HepG2 (cell line): ENCODE measurements around the gene SOX12. TPM values are rescaled to one million over a fixed set of nuclear protein-coding genes. Genes with fewer than 3 reads are reported as not detected.

ENCODE experiments used
- ATAC-seq: fragments of 200-7000 bp; cut with Tn5 transposase; 3 replicates; pipeline ENCODE4 v1.9.1; 2020; ENCODE audit warnings: mild to moderate bottlenecking, moderate library complexity
- BruUV-seq: library from RNA; stranded (reverse); fragments of 400-500 nt; replicated peaks from 2 replicates; lab custom pipeline; 2021; lab: Mats Ljungman, UMichigan
- CTCF ChIA-PET: fragments of 300-600 bp; formaldehyde crosslinking; extraction: SDS; loops from one replicate; lab custom pipeline; 2021; ENCODE audit warnings: low total read pairs, inconsistent platforms, low intra/inter-chr PET ratio; lab: Yijun Ruan, JAX
- POLR2A ChIA-PET: fragments of 350-600 bp; sonication (Branson Sonifier 250); formaldehyde crosslinking; loops from one replicate; lab custom pipeline; 2020; ENCODE audit warnings: antibody characterized with exemption, inconsistent platforms; lab: Yijun Ruan, JAX
- DNase-seq: peaks from one replicate; pipeline ENCODE4 v3.0.0-alpha.2; 2015; ENCODE audit warnings: low spot score
- FAIRE-seq: peaks from 3 replicates; lab custom pipeline; 2011; peaks lifted over from hg19 to GRCh38; lab: Jason Lieb, UNC
- H2AFZ ChIP-seq: one replicate; pipeline ENCODE4 v1.6.1; 2011; ENCODE audit warnings: low read length, inconsistent platforms
- H3K27ac ChIP-seq: fragments of 300-600 bp; 3 replicates; pipeline ENCODE4 v1.8.0; 2011; ENCODE audit warnings: mixed run types, mild to moderate bottlenecking, mixed read lengths, low read length, inconsistent platforms; ENCODE audit not compliant: insufficient read depth; ENCODE audit errors: extremely low read length
- H3K27me3 ChIP-seq, 2 experiments: fragments of 200-600 bp in 1 of 2; 2 replicates in 1 of 2; 3 replicates in 1 of 2; pipeline versions ENCODE4 v1.6.0 to v1.8.0; 2011; ENCODE audit warnings: low read length in 2 of 2, mild to moderate bottlenecking in 2 of 2, moderate library complexity in 2 of 2, inconsistent platforms in 1 of 2; ENCODE audit not compliant: insufficient read depth in 2 of 2, control insufficient read depth in 1 of 2
- H3K36me3 ChIP-seq, 2 experiments: fragments of 200-600 bp in 1 of 2; replicated peaks in 1 of 2; 2 replicates in 1 of 2; 3 replicates in 1 of 2; pipeline versions ENCODE4 v1.5.1 to v1.8.0; 2011; ENCODE audit warnings: low read length in 2 of 2, inconsistent platforms in 1 of 2; ENCODE audit not compliant: insufficient read depth in 2 of 2, control insufficient read depth in 1 of 2
- H3K4me1 ChIP-seq: 2 replicates; pipeline ENCODE4 v1.5.1; 2012; ENCODE audit warnings: low read length, inconsistent platforms; ENCODE audit not compliant: insufficient read depth
- H3K4me2 ChIP-seq: 2 replicates; pipeline ENCODE4 v1.6.0; 2011; ENCODE audit warnings: low read depth, low read length, inconsistent platforms
- H3K4me3 ChIP-seq, 3 experiments: fragments of 200-600 bp in 1 of 3; sonication (generic), shearing (Covaris generic) in 1 of 3; replicated peaks in 1 of 3; 2 replicates each; pipeline ENCODE4 v1.5.1; 2011 to 2016; ENCODE audit warnings: low read length in 3 of 3, inconsistent platforms in 2 of 3, low read depth in 2 of 3, mild to moderate bottlenecking in 2 of 3, control low read depth in 1 of 3, mixed read lengths in 1 of 3; ENCODE audit not compliant: insufficient read depth in 1 of 3
- H3K79me2 ChIP-seq: one replicate; pipeline ENCODE4 v1.6.1; 2011; ENCODE audit warnings: low read length, inconsistent platforms; ENCODE audit not compliant: insufficient read depth
- H3K9ac ChIP-seq: 2 replicates; pipeline ENCODE4 v1.6.0; 2011; ENCODE audit warnings: mild to moderate bottlenecking, low read depth, low read length, inconsistent platforms; ENCODE audit not compliant: insufficient read depth
- H3K9me3 ChIP-seq: 2 replicates; pipeline ENCODE4 v1.5.1; 2012; ENCODE audit warnings: mild to moderate bottlenecking, low read length
- H4K20me1 ChIP-seq: 2 replicates; pipeline ENCODE4 v1.6.0; 2011; ENCODE audit warnings: inconsistent platforms, mild to moderate bottlenecking, low read length, moderate library complexity; ENCODE audit not compliant: insufficient read depth
- ADNP ChIP-seq: sonication (generic); formaldehyde crosslinking; IDR thresholded peaks from 2 replicates; pipeline ENCODE4 v1.4.0; 2020; ENCODE audit warnings: missing genetic modification reagents
- AKAP8 ChIP-seq: sonication (generic); formaldehyde crosslinking; IDR thresholded peaks from 2 replicates; pipeline ENCODE4 v1.5.1; 2020; ENCODE audit warnings: mild to moderate bottlenecking, missing genetic modification reagents
- EHMT2 ChIP-seq: fragments of 200-600 bp; sonication (generic); IDR thresholded peaks from 2 replicates; pipeline ENCODE4 v1.7.0; 2017; ENCODE audit warnings: antibody characterized with exemption, low read depth, low read length, borderline replicate concordance
- HNRNPL ChIP-seq: fragments of 200-400 bp; formaldehyde crosslinking; IDR thresholded peaks from 2 replicates; pipeline ENCODE4 v1.6.1; 2017; ENCODE audit warnings: mild to moderate bottlenecking, low read depth, low read length
- MTF2 ChIP-seq: sonication (generic); formaldehyde crosslinking; IDR thresholded peaks from 2 replicates; pipeline ENCODE4 v1.5.0; 2020; ENCODE audit warnings: missing genetic modification reagents, borderline replicate concordance
- PRDM15 ChIP-seq: sonication (generic); formaldehyde crosslinking; IDR thresholded peaks from 2 replicates; pipeline ENCODE4 v1.4.0; 2020; ENCODE audit warnings: missing genetic modification reagents
- SNAPC2 ChIP-seq: sonication (generic); formaldehyde crosslinking; IDR thresholded peaks from 2 replicates; pipeline ENCODE4 v1.8.1; 2022; ENCODE audit warnings: mild to moderate bottlenecking, missing genetic modification reagents
- SRSF1 ChIP-seq: fragments of 200-400 bp; formaldehyde crosslinking; optimal IDR thresholded peaks from 2 replicates; pipeline ENCODE3; 2017; ENCODE audit warnings: mild to moderate bottlenecking, low read depth, low read length, moderate library complexity
- TMF1 ChIP-seq: sonication (generic); formaldehyde crosslinking; IDR thresholded peaks from 2 replicates; pipeline ENCODE4 v1.8.1; 2022; ENCODE audit warnings: low read depth, missing genetic modification reagents
- ZKSCAN1 ChIP-seq: fragments of 150-350 bp; IDR thresholded peaks from 2 replicates; pipeline ENCODE4 v1.6.1; 2014; ENCODE audit warnings: low read length
- ZNF333 ChIP-seq: sonication (generic); formaldehyde crosslinking; IDR thresholded peaks from 2 replicates; pipeline ENCODE4 v1.4.0; 2020; ENCODE audit warnings: mild to moderate bottlenecking, missing genetic modification reagents, borderline replicate concordance
- ZNF549 ChIP-seq: sonication (generic); formaldehyde crosslinking; IDR thresholded peaks from 2 replicates; pipeline ENCODE4 v1.5.0; 2020; ENCODE audit warnings: missing genetic modification reagents
- ZNF607 ChIP-seq: sonication (generic); formaldehyde crosslinking; IDR thresholded peaks from 2 replicates; pipeline ENCODE4 v1.5.1; 2020; ENCODE audit warnings: missing genetic modification reagents, mild to moderate bottlenecking, borderline replicate concordance
- ZNF768 ChIP-seq: sonication (generic); formaldehyde crosslinking; IDR thresholded peaks from 2 replicates; pipeline ENCODE4 v1.4.0; 2020; ENCODE audit warnings: missing genetic modification reagents
- ZNF790 ChIP-seq: sonication (generic); formaldehyde crosslinking; IDR thresholded peaks from 2 replicates; pipeline ENCODE4 v1.8.0; 2022; ENCODE audit warnings: missing genetic modification reagents, mild to moderate bottlenecking, borderline replicate concordance
- WGBS: methylation state at CpG from one replicate; pipeline ENCODE4 v1.1.6; 2017; ENCODE audit warnings: low lambda C conversion rate; 5-methylcytosine and 5-hydroxymethylcytosine counted together
- in situ Hi-C: cut with HindIII; loops from 2 replicates; pipeline ENCODE4 v1.10.0; 2017; ENCODE audit warnings: low pct_unique_long_range_greater_than_20kb; ENCODE audit not compliant: extremely low pct_ligation_motif_present
- intact Hi-C: fragments of 100-400 bp; cut with micrococcal nuclease; formaldehyde crosslinking; loops from one replicate; pipeline ENCODE4 v1.10.0; 2022; ENCODE audit not compliant: unreplicated experiment
- polyA plus RNA-seq, 8 experiments: library from polyadenylated mRNA; depleted of rRNA in 3 of 8; stranded (reverse) in 7 of 8; unstranded in 1 of 8; fragments of >200 nt; fragmentation: Illumina TruSeq in 4 of 8; extraction: Trizol in 4 of 8; gene quantifications; 2 replicates each; pipeline versions ENCODE4 v1.2.1 to v1.2.3, GENCODE V29; 2011 to 2016; ENCODE audit warnings: low read depth in 4 of 8, missing spikeins in 1 of 8, mixed read lengths in 1 of 8; ENCODE audit not compliant: insufficient read depth in 1 of 8
- total RNA-seq, 5 experiments: library from RNA; depleted of rRNA; stranded (reverse); fragments of >200 nt; fragmentation: Illumina TruSeq; extraction: Trizol; gene quantifications; 2 replicates each; pipeline ENCODE4 v1.2.3, GENCODE V29; 2016; ENCODE audit warnings: low read depth in 1 of 5
- TF ChIP-seq, protein P1 (sequence below): sonication (generic); formaldehyde crosslinking; IDR thresholded peaks from 2 replicates; pipeline ENCODE4 v1.9.0; 2022; ENCODE audit warnings: low read depth, missing genetic modification reagents
- TF ChIP-seq, protein P2 (sequence below): sonication (generic); formaldehyde crosslinking; IDR thresholded peaks from 2 replicates; pipeline ENCODE4 v1.5.0; 2020; ENCODE audit warnings: mild to moderate bottlenecking, missing genetic modification reagents, moderate library complexity

The SOX12 gene
- total and polyA plus RNA-seq, 2 of the 13 experiments (the other 11 are each of a cell fraction or from before 2014, with no cell fraction given) = 10.0 to 18.7 TPM

DNA sequence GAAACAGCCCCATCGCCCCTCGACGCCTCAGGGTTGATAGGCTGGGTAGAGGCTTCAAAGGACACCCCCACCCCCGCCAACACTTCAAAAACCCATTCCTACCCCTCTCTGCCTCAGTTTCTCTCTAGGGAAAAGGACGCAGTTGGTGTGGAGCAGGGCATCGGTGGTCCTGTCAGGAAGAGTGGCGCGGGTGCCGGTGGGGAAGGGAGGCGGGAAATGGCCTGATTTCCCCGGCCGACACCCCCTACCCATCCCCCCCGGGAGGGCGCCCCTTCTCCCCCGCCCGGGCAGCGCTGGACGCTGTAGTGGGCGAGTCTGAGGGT, 21.9 kb downstream of the SOX12 start:
- Histone ChIP-seq H3K4me2 (peak overlapping the region; percentile 93), H4K20me1 (no peaks in the 10 kb centered on the region), H3K27ac (peak overlapping the region; percentile 81), H3K9ac (peak overlapping the region; percentile 77), H3K79me2 (peaks cover 10% of the 10 kb centered on the region), H3K27me3 (no peaks in the 10 kb centered on the region), H3K9me3 (no peaks in the 10 kb centered on the region), H3K4me3 (peak overlapping the region; percentile 63 to 88 (median 87)), H2AFZ (no peak overlapping the region), H3K36me3 (peaks cover 4 to 15% of the 10 kb centered on the region in 2 experiments; a peak in 3 of 5 replicates), H3K4me1 (peaks cover 34% of the 10 kb centered on the region)
- in situ Hi-C loops = no loop called here
- CTCF ChIA-PET = no interaction called here
- WGBS = 0% methylated on average over 19 of the region's 19 CpGs
- POLR2A ChIA-PET = interaction anchor here (0.9 to 5.9 kb wide), 42 partner anchors 9 to 328 kb away, joined by 3 to 107 read pairs (median 7); partner anchors contain the start of genes CSNK2A1, RBCK1, SCRT2 and SOX12
- TSS peak; percentile 51 for BruUV-seq
- no peak for DNase-seq
- no peak; the same call in 2 of the 3 replicates for ATAC-seq
- FAIRE-seq = no peak
- intact Hi-C loops = loop anchor here (2.0 kb wide), 1 partner anchor 16 kb away; no protein-coding TSS in a partner anchor
- TF ChIP-seq ZNF549 (CRISPR knock-in tag) (0 out of 2 replicates have a peak, but pooled peaks have one; percentile 8), AKAP8 (CRISPR knock-in tag) (no peak), ZNF790 (CRISPR knock-in tag) (peak; percentile 57; the same call in 1 of the 2 replicates), ADNP (no peak), SRSF1 (no peak), EHMT2 (no peak), SNAPC2 (CRISPR knock-in tag) (no peak), PRDM15 (CRISPR knock-in tag) (no peak), TMF1 (CRISPR knock-in tag) (no peak), HNRNPL (no peak), ZKSCAN1 (no peak), ZNF333 (CRISPR knock-in tag) (no peak), ZNF607 (no peak), MTF2 (CRISPR knock-in tag) (peak; percentile 82; the same call in 1 of the 2 replicates), ZNF768 (CRISPR knock-in tag) (no peak)
- TF ChIP-seq, protein P1, sequence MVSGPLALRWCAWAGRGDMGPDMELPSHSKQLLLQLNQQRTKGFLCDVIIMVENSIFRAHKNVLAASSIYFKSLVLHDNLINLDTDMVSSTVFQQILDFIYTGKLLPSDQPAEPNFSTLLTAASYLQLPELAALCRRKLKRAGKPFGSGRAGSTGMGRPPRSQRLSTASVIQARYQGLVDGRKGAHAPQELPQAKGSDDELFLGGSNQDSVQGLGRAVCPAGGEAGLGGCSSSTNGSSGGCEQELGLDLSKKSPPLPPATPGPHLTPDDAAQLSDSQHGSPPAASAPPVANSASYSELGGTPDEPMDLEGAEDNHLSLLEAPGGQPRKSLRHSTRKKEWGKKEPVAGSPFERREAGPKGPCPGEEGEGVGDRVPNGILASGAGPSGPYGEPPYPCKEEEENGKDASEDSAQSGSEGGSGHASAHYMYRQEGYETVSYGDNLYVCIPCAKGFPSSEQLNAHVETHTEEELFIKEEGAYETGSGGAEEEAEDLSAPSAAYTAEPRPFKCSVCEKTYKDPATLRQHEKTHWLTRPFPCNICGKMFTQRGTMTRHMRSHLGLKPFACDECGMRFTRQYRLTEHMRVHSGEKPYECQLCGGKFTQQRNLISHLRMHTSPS (CRISPR knock-in tag) = no peak
- TF ChIP-seq, protein P2, sequence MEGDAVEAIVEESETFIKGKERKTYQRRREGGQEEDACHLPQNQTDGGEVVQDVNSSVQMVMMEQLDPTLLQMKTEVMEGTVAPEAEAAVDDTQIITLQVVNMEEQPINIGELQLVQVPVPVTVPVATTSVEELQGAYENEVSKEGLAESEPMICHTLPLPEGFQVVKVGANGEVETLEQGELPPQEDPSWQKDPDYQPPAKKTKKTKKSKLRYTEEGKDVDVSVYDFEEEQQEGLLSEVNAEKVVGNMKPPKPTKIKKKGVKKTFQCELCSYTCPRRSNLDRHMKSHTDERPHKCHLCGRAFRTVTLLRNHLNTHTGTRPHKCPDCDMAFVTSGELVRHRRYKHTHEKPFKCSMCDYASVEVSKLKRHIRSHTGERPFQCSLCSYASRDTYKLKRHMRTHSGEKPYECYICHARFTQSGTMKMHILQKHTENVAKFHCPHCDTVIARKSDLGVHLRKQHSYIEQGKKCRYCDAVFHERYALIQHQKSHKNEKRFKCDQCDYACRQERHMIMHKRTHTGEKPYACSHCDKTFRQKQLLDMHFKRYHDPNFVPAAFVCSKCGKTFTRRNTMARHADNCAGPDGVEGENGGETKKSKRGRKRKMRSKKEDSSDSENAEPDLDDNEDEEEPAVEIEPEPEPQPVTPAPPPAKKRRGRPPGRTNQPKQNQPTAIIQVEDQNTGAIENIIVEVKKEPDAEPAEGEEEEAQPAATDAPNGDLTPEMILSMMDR = no peak
